ENCODE data around the gene NLRC5.
"Not testable (repeated sequence)": the region's sequence is repeated elsewhere in the genome, so short reads cannot be mapped to it uniquely, and the experiment has no call there.

NLRC5 gene

GRCh38 chr16:57107321-57107922 lies 118.1 kb downstream of the NLRC5 start:
- DNase-seq (ENCODE audit: low read depth): no peak

DNA sequence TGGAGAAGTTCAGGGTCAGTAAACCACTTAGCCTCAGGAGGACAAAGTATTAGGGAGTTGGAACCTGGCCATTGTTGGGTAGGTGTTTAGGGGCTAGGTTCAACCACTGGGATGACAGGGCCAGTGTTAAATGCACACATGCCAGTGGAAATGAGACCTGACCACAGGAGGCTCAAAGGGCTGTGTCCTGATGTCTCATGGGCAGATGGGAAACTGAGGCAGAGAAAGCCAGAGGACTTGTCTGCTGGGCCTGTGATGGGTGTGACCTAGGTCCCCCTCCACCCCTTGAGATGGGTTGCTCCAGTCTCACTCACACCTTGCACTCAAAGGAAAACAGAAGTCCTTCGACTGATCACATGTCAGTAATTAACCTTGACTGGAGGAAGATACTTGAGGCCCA lies 119.1 kb downstream of the NLRC5 start:
- no peak for DNase-seq (ENCODE audit: low read depth)

GRCh38 chr16:57109259-57110105 lies 120.1 kb downstream of the NLRC5 start:
- DNase-seq (ENCODE audit: low read depth): not testable (repeated sequence)

GRCh38 chr16:57110937-57111336 lies 121.6 kb downstream of the NLRC5 start:
- DNase-seq (ENCODE audit: low read depth): no peak

GRCh38 chr16:57111420-57111819 lies 122.1 kb downstream of the NLRC5 start:
- DNase-seq (ENCODE audit: low read depth): no peak

DNA sequence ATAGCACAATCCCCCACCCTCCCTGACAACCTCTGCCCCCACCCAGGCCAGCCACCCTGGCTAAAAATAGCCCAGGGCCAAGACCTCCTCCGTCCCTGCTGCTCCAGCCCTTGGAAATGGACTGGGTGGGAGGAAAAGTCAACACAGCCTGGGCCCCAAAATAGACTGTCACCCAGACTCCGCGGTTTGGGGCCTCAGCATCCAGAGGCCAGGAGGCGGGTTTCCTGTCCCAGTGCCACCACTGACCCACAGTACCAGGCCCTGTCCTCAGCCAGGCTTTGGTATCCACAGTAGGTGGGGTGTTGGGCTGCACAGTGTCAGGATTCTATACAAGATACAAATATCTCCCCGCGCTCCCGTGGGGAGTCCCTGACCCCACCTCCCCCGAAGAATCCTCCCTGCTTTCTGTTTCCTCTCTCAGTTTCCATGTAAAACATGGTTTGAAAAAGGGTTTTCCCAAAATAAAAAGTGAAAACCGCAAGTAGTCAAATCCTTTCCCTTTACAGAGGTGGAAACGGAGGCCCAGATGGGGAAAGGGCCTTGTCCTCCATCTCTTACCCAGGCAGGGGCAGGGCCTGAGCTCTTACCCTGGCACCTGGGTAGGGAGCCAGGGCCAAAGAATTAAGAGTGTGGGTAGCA lies 123.2 kb downstream of the NLRC5 start:
- no peak for DNase-seq (ENCODE audit: low read depth)

GRCh38 chr16:57113042-57113453 lies 123.7 kb downstream of the NLRC5 start:
- no peak for DNase-seq (ENCODE audit: low read depth)

DNA sequence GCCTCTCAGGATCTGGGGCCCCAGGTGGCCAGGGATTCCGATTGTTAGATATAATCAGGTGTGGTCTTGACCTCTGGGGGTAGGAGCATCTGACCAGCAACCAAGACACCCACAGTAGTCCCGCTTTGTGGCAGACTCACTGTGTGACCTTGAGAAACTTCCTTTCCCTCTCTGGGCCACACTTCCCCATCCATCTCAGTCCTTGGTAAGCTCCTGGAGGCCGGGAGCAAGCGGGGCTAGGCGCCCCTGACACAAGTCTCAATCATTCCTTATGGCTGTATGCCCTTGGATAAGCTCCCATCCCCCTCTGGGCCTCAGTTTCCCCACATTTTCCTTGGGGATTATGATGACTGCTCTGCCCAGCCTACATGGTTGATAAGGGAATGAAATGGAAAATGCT lies 124.3 kb downstream of the NLRC5 start:
- no peak for DNase-seq (ENCODE audit: low read depth)

GRCh38 chr16:57115168-57115513 lies 125.8 kb downstream of the NLRC5 start:
- DNase-seq (ENCODE audit: low read depth): no peak

DNA sequence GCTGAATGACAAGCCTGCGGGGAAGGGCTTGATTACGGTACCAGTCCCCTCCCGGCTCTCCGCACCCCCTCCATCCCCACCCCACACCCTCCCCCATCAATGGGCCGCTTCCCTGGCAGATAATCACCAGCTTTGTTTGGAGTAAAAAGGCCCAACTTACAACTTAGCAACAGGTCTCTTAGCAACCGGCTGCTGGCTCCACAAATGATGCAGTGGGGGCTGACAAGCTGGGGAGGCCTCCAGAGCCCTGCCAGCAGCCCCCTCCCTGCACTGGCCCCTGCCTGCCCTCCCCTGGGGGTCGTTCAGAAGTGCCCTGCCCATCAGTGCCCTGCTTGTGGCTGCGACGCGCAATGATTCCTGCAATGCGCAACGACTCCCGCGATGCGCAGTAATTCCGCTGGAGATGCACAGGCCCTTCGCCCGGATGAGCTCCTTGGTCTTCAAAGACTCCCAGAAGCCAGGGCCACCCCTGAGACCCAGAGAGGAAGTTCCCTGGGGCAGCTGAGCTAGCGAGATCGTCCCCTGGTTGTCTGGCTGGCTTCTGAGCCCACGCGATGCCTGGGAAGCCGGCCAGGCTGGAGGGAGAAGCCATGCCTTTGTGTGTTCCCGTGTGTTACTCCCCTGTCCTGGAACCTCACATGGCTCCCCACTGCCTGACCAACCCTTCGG lies 126.3 kb downstream of the NLRC5 start:
- no peak for DNase-seq (ENCODE audit: low read depth)

DNA sequence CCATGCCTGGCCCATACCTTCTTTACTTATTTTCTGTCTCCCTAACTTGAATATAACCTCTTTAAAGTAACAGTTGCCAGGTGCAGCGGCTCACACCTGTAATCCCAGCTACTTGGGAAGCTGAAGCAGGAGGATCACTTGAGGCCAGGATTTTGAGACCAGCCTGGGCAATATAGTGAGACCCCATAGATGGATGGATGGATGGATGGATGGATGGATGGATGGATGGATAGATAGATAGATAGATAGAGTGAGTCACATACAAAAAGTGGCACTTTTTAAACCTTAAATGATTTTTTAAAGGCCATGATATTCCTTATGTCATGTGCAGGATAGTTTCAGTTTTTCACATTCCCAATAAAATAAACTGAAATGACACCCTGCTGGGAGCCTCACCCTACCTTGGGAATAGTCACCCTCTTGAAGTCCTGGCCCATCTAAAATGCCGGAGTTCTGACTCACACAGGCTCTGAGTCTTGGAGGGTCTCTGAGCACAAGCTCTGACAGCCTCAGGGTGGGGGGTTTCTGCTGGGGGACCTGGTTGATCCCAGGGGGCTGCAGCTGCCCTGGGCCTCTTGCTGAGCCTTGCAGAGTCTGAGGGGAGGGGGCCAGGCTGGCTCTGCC lies 129.2 kb downstream of the NLRC5 start:
- no peak for DNase-seq (ENCODE audit: low read depth)

DNA sequence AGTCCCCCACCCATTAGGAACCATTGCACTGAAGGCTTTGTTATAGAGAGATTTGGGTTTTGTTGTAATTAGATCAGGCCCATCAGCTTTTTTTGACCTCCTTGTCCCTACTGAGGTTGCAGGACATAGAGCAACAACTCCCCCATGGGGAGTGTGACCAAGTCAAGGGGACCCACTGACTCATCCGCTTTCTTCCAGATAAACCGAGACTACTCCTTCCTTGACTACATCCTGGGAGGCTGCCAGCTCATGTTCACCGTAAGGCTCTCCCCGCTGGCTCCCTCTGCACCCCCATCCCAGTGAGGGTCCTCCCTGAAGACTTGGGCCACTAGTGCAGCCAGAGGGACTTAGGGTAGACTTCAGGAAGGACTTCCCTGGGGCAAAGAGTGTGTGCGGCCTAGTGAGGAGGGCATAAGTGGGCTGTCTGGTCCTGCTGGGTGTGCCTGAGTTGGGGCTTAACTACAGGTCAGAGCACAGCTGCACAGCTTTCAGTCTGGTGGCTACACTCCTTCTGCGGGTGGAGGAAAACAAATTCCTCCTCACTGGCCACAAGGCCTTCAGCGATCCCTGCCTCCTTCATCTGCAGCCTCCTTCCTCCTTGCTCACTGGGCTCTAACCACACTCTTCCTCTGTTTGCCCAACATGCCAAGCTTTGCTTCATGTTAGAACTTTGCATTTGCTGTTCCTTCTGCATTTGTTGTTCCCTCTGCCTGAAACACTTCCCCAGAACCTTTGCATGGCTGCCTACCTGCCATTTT lies 134.0 kb downstream of the NLRC5 start:
- no peak for DNase-seq (ENCODE audit: low read depth)

DNA sequence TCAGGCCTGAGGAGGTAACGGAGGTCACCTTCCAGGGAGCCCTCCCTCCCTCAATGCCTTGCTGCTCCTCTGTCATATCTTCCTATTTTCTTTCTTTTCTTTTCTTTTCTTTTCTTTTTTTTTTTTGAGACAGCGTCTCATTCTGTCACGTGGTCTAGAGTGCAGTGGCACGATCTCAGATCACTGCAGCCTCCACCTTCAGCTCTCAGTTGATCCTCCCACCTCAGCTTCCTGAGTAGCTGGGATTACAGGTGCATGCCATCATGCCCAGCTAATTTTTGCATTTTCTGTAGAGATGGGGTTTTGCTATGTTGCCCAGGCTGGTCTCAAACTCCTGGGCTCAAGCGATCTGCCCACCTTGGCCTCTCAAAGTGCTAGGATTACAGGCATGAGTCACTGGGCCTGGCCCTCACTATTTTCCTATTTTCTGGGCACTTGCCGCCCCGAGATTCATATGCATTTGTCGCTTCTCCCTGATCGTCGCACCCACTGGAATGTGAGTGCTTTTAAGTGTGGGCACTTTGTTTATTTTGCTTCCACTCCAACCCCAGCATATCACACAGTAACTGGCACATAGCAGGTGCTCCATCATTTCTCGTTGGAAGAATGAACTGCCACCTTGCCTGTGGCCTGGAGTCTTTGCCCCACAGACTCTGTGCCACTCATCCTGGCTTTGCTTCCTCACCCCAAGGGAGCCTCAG lies 134.8 kb downstream of the NLRC5 start:
- no peak for DNase-seq (ENCODE audit: low read depth)

- no peak for DNase-seq (ENCODE audit: low read depth)
Measured at GRCh38 chr16:57125376-57125775, 136.0 kb downstream of the NLRC5 start.

DNA sequence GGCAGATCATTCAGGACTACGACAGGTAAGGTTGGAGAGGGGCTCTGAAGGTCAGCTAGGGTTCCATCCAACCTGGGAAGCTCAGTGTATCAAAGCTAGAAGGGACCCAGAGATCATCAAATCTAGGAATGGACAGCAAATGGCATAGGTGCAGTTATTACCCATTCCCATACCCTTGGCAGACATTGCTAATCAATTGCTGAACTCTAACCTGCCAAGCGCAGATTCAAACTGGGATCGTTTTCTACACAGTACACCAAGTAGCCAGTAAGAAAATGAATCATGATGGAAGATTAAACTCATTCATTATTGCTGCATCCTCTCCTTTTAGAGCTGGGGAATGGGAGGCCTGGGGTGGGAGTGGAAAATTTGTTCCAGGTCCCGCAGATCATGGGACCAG lies 136.6 kb downstream of the NLRC5 start:
- no peak for DNase-seq (ENCODE audit: low read depth)

GRCh38 chr16:57126411-57126810 lies 137.1 kb downstream of the NLRC5 start:
- no peak for DNase-seq (ENCODE audit: low read depth)

DNA sequence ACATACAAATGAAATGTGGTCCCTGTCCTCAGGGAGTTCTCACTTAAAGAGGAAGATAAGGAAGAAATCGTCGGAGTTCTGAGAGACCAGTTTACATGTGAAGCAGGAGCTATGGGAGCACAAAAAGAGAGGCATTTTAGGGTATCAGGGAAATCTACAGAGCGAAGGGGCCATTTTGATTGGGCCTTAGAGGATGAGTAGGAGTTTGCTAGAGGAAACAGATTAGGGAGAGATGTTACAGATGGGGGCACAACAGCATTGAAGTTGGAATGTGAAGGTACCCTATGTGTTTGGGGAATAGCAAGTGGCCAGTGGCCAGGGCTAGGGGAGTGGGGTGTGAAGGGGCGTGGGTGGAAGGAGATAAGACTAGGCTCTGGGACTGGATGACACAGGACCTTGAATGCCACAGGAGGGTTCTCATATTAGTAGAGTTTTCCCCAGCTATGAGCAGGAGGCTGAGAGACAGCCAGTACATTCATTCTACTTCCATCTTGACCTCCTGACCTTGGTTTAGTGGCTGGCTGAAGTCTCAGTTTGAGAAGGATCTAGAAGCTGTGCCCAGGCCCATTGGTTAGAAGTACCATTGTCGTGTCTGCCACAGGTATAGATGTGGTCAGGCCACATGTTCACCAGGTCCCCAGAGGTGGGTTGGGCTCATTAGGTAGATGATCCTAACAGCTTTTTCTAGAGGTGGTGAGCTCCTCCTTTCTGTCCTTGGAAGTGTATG lies 137.8 kb downstream of the NLRC5 start:
- DNase-seq (ENCODE audit: low read depth): no peak

DNA sequence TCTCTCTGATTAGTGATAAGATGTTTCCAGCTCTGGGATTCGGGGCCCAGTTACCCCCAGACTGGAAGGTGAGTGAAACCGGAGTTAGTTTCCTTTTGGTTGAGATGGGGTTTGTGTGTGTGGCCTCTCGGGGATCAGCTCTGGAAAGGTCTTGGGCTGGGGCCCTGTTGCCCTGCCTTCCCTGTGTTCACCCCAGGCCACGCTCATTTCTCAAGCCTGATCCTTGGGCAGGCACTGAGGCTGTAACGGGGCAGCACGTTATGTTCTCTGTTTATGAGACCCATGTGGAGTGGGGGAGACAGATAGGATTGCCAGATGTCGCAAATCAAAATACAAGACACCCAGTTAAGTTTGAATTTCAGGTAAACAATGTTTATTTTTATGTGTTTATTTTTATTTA lies 138.5 kb downstream of the NLRC5 start:
- no peak for DNase-seq (ENCODE audit: low read depth)

GRCh38 chr16:57128771-57129389 lies 139.5 kb downstream of the NLRC5 start:
- DNase-seq (ENCODE audit: low read depth): peak; percentile 19

GRCh38 chr16:57130950-57131321 lies 141.6 kb downstream of the NLRC5 start:
- DNase-seq (ENCODE audit: low read depth): no peak
